MM.1S (cell line): ENCODE data around the gene ZNF618.

Experiments used
- DNase-seq: peaks from one replicate; pipeline ENCODE4 v3.0.0-alpha.2; 2015
- H2AFZ ChIP-seq: fragments of 300-600 bp; sonication (generic); 2 replicates; pipeline ENCODE4 v1.6.0; 2016; ENCODE audit warnings: antibody characterized with exemption, low read length
- H3F3A ChIP-seq: fragments of 300-600 bp; sonication (generic); 2 replicates; pipeline ENCODE4 v1.6.1; 2016; ENCODE audit warnings: mild to moderate bottlenecking, antibody characterized with exemption, low read length, moderate library complexity, mixed read lengths; ENCODE audit not compliant: insufficient read depth
- H3K27ac ChIP-seq: fragments of 300-600 bp; sonication (generic); 2 replicates; pipeline ENCODE4 v1.5.1; 2016; ENCODE audit warnings: mild to moderate bottlenecking, low read length
- H3K27me3 ChIP-seq: fragments of 300-600 bp; sonication (generic); replicated peaks from 2 replicates; pipeline ENCODE4 v1.6.0; 2016; ENCODE audit warnings: low read length; ENCODE audit not compliant: insufficient read depth
- H3K36me3 ChIP-seq: fragments of 300-600 bp; sonication (generic); replicated peaks from 2 replicates; pipeline ENCODE4 v1.6.1; 2016; ENCODE audit warnings: mild to moderate bottlenecking, low read length, mixed read lengths; ENCODE audit not compliant: insufficient read depth
- H3K4me1 ChIP-seq: fragments of 300-600 bp; sonication (generic); 2 replicates; pipeline ENCODE4 v1.6.1; 2016; ENCODE audit warnings: low read length, mixed read lengths
- H3K4me2 ChIP-seq: fragments of 300-600 bp; sonication (generic); 2 replicates; pipeline ENCODE4 v1.6.0; 2016; ENCODE audit warnings: low read depth, low read length
- H3K4me3 ChIP-seq: fragments of 300-600 bp; sonication (generic); 2 replicates; pipeline ENCODE4 v1.5.1; 2016; ENCODE audit warnings: low read length, mixed read lengths
- H3K79me2 ChIP-seq: fragments of 300-600 bp; sonication (generic); 2 replicates; pipeline ENCODE4 v1.6.1; 2016; ENCODE audit warnings: mixed run types, low read length, mixed read lengths
- H3K9ac ChIP-seq: fragments of 300-600 bp; sonication (generic); 2 replicates; pipeline ENCODE4 v1.6.1; 2016; ENCODE audit warnings: low read length, mixed read lengths
- H3K9me2 ChIP-seq: fragments of 300-600 bp; sonication (generic); replicated peaks from 2 replicates; pipeline ENCODE4 v1.6.1; 2016; ENCODE audit warnings: mild to moderate bottlenecking, low read length, mixed read lengths; ENCODE audit not compliant: insufficient read depth
- H3K9me3 ChIP-seq: fragments of 300-600 bp; sonication (generic); replicated peaks from 2 replicates; pipeline ENCODE4 v1.6.1; 2016; ENCODE audit warnings: mild to moderate bottlenecking, low read length, mixed read lengths; ENCODE audit not compliant: insufficient read depth
- H4K20me1 ChIP-seq: fragments of 300-600 bp; sonication (generic); 2 replicates; pipeline ENCODE4 v1.6.1; 2016; ENCODE audit warnings: mild to moderate bottlenecking, low read length, moderate library complexity, mixed read lengths; ENCODE audit not compliant: insufficient read depth
- EZH2 ChIP-seq: fragments of 300-600 bp; sonication (generic); optimal IDR thresholded peaks from 2 replicates; pipeline ENCODE3; 2017; ENCODE audit warnings: low read depth, mild to moderate bottlenecking, antibody characterized with exemption, low read length, mixed read lengths
- EZH2phosphoT487 ChIP-seq: fragments of 300-600 bp; sonication (generic); IDR thresholded peaks from 2 replicates; pipeline ENCODE4 v1.6.1; 2018; ENCODE audit warnings: antibody characterized with exemption, low read length
- TF ChIP-seq, protein P1 (sequence below): fragments of 300-600 bp; sonication (generic); IDR thresholded peaks from 2 replicates; pipeline ENCODE4 v1.5.1; 2016; ENCODE audit warnings: antibody characterized with exemption, low read length, mixed read lengths

The ZNF618 gene

DNA sequence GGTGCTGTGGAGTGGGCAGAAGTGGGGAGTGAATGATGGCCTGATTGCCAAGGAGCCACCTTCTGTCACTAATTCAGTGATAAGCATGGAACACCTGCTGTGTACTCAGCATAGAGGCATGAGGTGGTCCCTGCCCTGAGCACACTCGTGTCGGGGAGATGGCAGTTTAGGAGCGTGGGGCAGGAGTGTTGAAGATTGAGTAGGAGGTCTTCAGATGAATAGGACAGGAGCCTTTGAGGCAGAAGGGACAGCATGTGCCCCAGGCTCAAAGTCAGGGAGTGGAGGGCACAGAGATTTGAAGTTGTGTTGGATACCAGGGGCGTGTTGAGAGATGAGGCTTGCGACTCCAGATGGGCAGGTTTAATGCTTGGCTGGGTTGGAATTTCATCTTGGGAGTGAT, 55.0 kb downstream of the ZNF618 start:
- Histone ChIP-seq H3K4me1 (no peaks in the 10 kb centered on the region), H3F3A (no peaks in the 10 kb centered on the region), H3K36me3 (no peaks in the 10 kb centered on the region), H3K27ac (no peak overlapping the region), H3K79me2 (no peaks in the 10 kb centered on the region), H3K4me3 (no peak overlapping the region), H3K9me3 (no peaks in the 10 kb centered on the region), H2AFZ (no peak overlapping the region), H3K4me2 (no peak overlapping the region), H3K9ac (no peak overlapping the region), H3K27me3 (no peaks in the 10 kb centered on the region), H4K20me1 (no peaks in the 10 kb centered on the region), H3K9me2 (no peaks in the 10 kb centered on the region)
- DNase-seq: no peak
- no peak for TF ChIP-seq EZH2
- TF ChIP-seq, protein P1, sequence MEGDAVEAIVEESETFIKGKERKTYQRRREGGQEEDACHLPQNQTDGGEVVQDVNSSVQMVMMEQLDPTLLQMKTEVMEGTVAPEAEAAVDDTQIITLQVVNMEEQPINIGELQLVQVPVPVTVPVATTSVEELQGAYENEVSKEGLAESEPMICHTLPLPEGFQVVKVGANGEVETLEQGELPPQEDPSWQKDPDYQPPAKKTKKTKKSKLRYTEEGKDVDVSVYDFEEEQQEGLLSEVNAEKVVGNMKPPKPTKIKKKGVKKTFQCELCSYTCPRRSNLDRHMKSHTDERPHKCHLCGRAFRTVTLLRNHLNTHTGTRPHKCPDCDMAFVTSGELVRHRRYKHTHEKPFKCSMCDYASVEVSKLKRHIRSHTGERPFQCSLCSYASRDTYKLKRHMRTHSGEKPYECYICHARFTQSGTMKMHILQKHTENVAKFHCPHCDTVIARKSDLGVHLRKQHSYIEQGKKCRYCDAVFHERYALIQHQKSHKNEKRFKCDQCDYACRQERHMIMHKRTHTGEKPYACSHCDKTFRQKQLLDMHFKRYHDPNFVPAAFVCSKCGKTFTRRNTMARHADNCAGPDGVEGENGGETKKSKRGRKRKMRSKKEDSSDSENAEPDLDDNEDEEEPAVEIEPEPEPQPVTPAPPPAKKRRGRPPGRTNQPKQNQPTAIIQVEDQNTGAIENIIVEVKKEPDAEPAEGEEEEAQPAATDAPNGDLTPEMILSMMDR: no peak
- TF ChIP-seq EZH2phosphoT487: no peak

DNA sequence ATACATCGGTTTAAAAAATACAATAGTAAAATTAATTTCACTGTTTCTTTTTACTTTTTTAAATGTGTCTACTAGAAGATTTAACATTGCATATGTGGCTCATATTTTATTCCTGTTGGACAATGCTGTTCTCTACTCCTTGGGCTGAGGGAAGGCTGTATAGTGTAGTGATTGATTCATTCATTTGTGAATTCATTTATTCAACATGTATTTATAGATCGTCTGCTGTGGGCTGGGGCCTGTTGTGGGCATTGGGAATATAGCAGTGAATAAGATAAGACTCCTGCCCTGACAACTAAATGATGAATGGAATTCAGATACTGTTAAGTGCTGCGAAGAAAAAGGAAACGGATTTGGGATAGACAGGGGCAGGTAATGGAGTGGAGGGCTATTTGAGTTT, 55.7 kb downstream of the ZNF618 start:
- H3K9me3 ChIP-seq: no peaks in the 10 kb centered on the region
- H4K20me1 ChIP-seq: no peaks in the 10 kb centered on the region
- H3K4me2 ChIP-seq: no peak overlapping the region
- H3K27me3 ChIP-seq: no peaks in the 10 kb centered on the region
- no peak overlapping the region for H3K9ac ChIP-seq
- no peak overlapping the region for H3K27ac ChIP-seq
- no peak overlapping the region for H3K4me3 ChIP-seq
- TF ChIP-seq, protein P1: no peak
- TF ChIP-seq EZH2 (no peak), EZH2phosphoT487 (no peak)
- H3K79me2 ChIP-seq: no peaks in the 10 kb centered on the region
- no peaks in the 10 kb centered on the region for H3K36me3 ChIP-seq
- no peaks in the 10 kb centered on the region for H3K9me2 ChIP-seq
- no peaks in the 10 kb centered on the region for H3K4me1 ChIP-seq
- DNase-seq: no peak
- H3F3A ChIP-seq: no peaks in the 10 kb centered on the region
- H2AFZ ChIP-seq: no peak overlapping the region

DNA sequence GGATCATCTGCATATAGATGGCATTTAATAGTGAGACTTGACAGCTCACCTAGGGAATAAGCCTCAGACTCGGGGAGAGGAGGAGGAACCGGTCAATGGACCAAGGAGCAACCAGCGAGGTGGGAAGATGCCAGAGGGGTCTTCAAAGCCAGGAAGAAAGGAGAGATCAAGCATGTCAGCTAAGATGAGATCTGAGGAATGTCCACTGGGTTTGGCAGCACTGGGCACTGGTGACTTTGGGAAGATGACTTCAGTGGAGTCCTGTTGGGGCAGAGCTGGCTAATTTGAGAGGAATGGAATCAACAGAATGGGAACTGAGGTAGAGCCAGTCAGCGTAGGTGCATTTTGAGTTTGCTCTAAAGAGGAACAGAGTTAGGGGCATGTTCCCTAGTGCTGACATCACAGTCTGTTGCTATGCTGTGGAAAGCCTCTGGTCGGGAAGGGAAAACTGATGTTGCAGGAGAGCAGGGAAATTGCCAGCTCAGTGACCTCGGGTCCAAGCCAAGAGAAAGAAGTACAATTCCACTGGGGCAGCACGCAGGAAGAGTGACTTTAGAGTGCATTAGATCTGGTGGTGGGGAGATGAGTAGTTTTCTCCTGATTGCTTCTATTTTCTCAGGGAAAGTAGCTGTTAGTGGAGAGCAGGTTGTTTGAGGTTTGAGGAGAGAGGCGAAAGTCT, 56.9 kb downstream of the ZNF618 start:
- Histone ChIP-seq H3K9ac (no peak overlapping the region), H2AFZ (no peak overlapping the region), H3K9me3 (no peaks in the 10 kb centered on the region), H3K27ac (no peak overlapping the region), H3K9me2 (no peaks in the 10 kb centered on the region), H3K4me1 (no peaks in the 10 kb centered on the region), H4K20me1 (no peaks in the 10 kb centered on the region), H3K79me2 (no peaks in the 10 kb centered on the region), H3F3A (no peaks in the 10 kb centered on the region), H3K36me3 (no peaks in the 10 kb centered on the region), H3K27me3 (no peaks in the 10 kb centered on the region), H3K4me2 (no peak overlapping the region), H3K4me3 (no peak overlapping the region)
- DNase-seq: no peak
- TF ChIP-seq, protein P1: no peak
- no peak for TF ChIP-seq EZH2
- TF ChIP-seq EZH2phosphoT487: no peak
